CD14-positive monocyte (primary cell): ENCODE results near the gene PSMD13. TPM values are rescaled to one million over a fixed set of nuclear protein-coding genes. Genes with fewer than 3 reads are reported as not detected.

Experiments
- DNase-seq, 3 donors: peaks; one replicate each; pipeline ENCODE4 v3.0.0-alpha.2; 2011 to 2022
- H2AFZ ChIP-seq: 2 replicates; pipeline ENCODE4 v1.6.0; 2012; ENCODE audit warnings: mild to moderate bottlenecking, low read depth, low read length, inconsistent platforms; ENCODE audit not compliant: insufficient read depth, poor library complexity, severe bottlenecking
- H3K27ac ChIP-seq, 2 donors: 1 replicate in 1 of 2; 2 replicates in 1 of 2; pipeline ENCODE4 v1.5.1; 2012 to 2013; ENCODE audit warnings: low read length in 2 of 2, control low read depth in 1 of 2, inconsistent platforms in 1 of 2, low read depth in 1 of 2, mild to moderate bottlenecking in 1 of 2
- H3K27me3 ChIP-seq, 2 donors: one replicate each; pipeline versions ENCODE4 v1.6.0 to v1.6.1; 2011 to 2013; ENCODE audit warnings: low read length in 2 of 2; ENCODE audit not compliant: control insufficient read depth in 2 of 2, insufficient read depth in 2 of 2
- H3K36me3 ChIP-seq, 2 donors: replicated peaks in 1 of 2; 1 replicate in 1 of 2; 2 replicates in 1 of 2; pipeline versions ENCODE4 v1.5.1 to v1.6.1; 2012 to 2013; ENCODE audit warnings: low read length in 2 of 2, control low read depth in 1 of 2, inconsistent platforms in 1 of 2, mild to moderate bottlenecking in 1 of 2; ENCODE audit not compliant: insufficient read depth in 2 of 2, control insufficient read depth in 1 of 2
- H3K4me1 ChIP-seq, 2 donors: 1 replicate in 1 of 2; 2 replicates in 1 of 2; pipeline versions ENCODE4 v1.5.1 to v1.6.1; 2012 to 2013; ENCODE audit warnings: low read length in 2 of 2, control low read depth in 1 of 2, inconsistent platforms in 1 of 2, mild to moderate bottlenecking in 1 of 2, moderate library complexity in 1 of 2; ENCODE audit not compliant: insufficient read depth in 2 of 2, control insufficient read depth in 1 of 2
- H3K4me2 ChIP-seq: replicated peaks from 2 replicates; pipeline ENCODE3; 2012; ENCODE audit warnings: low read length, moderate library complexity, mild to moderate bottlenecking; ENCODE audit not compliant: poor library complexity, severe bottlenecking; ENCODE audit errors: extremely low read depth
- H3K4me3 ChIP-seq, 3 experiments: fragments of 200-600 bp in 1 of 3; sonication (generic) in 1 of 3; replicated peaks in 1 of 3; 1 replicate in 2 of 3; 2 replicates in 1 of 3; pipeline ENCODE4 v1.5.1; 2011 to 2013; ENCODE audit warnings: low read length in 3 of 3, mild to moderate bottlenecking in 3 of 3, control low read depth in 2 of 3, low read depth in 2 of 3, inconsistent platforms in 1 of 3, moderate library complexity in 1 of 3
- H3K79me2 ChIP-seq: 2 replicates; pipeline ENCODE4 v1.6.0; 2012; ENCODE audit warnings: mild to moderate bottlenecking, control low read depth, inconsistent platforms, low read length, moderate library complexity; ENCODE audit not compliant: insufficient read depth
- H3K9ac ChIP-seq: 2 replicates; pipeline ENCODE4 v1.6.0; 2017; ENCODE audit warnings: low read length, mild to moderate bottlenecking; ENCODE audit not compliant: insufficient read depth, poor library complexity, severe bottlenecking
- H3K9me3 ChIP-seq, 2 donors: replicated peaks in 1 of 2; 1 replicate in 1 of 2; 2 replicates in 1 of 2; pipeline versions ENCODE4 v1.5.1 to v1.6.1; 2012 to 2013; ENCODE audit warnings: low read length in 2 of 2, control low read depth in 1 of 2; ENCODE audit not compliant: control insufficient read depth in 1 of 2, insufficient read depth in 1 of 2
- H4K20me1 ChIP-seq: 2 replicates; pipeline ENCODE4 v1.6.0; 2012; ENCODE audit warnings: mild to moderate bottlenecking, low read length, control low read depth, moderate library complexity; ENCODE audit not compliant: insufficient read depth
- H3K27ac Mint-ChIP-seq, 7 donors: one replicate each; pipeline ENCODE4 v1.8.0; 2020; ENCODE audit warnings: mild to moderate bottlenecking in 7 of 7, mixed read lengths in 7 of 7, moderate library complexity in 6 of 7, inconsistent platforms in 2 of 7
- H3K27me3 Mint-ChIP-seq, 3 donors: one replicate each; pipeline ENCODE4 v1.8.0; 2021 to 2022; ENCODE audit warnings: low read depth in 3 of 3, mild to moderate bottlenecking in 3 of 3, mixed read lengths in 3 of 3, moderate library complexity in 3 of 3, inconsistent platforms in 1 of 3
- H3K36me3 Mint-ChIP-seq, 2 donors: one replicate each; pipeline ENCODE4 v1.8.0; 2020; ENCODE audit warnings: mixed read lengths in 2 of 2, inconsistent platforms in 1 of 2, mild to moderate bottlenecking in 1 of 2
- H3K4me1 Mint-ChIP-seq: one replicate; pipeline ENCODE4 v1.8.0; 2020; ENCODE audit warnings: mild to moderate bottlenecking, mixed read lengths
- H3K4me3 Mint-ChIP-seq, 2 donors: one replicate each; pipeline ENCODE4 v1.8.0; 2020; ENCODE audit warnings: mild to moderate bottlenecking in 2 of 2, mixed read lengths in 2 of 2, moderate library complexity in 1 of 2
- H3K9me3 Mint-ChIP-seq, 7 donors: one replicate each; pipeline ENCODE4 v1.8.0; 2020 to 2022; ENCODE audit warnings: mixed read lengths in 7 of 7, mild to moderate bottlenecking in 6 of 7, moderate library complexity in 6 of 7, inconsistent platforms in 2 of 7
- CTCF ChIP-seq: fragments of 200-600 bp; IDR thresholded peaks from one replicate; pipeline ENCODE4 v1.8.0; 2022; ENCODE audit warnings: antibody characterized with exemption, mild to moderate bottlenecking
- WGBS: methylation state at CpG from one replicate; pipeline ENCODE4 v1.1.5; 2013; ENCODE audit warnings: missing lambda C conversion rate; ENCODE audit not compliant: insufficient coverage; 5-methylcytosine and 5-hydroxymethylcytosine counted together
- intact Hi-C, 2 donors: fragments of 100-400 bp; cut with micrococcal nuclease; formaldehyde crosslinking; loops; one replicate each; pipeline versions ENCODE4 v1.15.0 to v1.15.1; 2023
- polyA plus RNA-seq, 3 donors: library from polyadenylated mRNA; depleted of rRNA in 1 of 3; unstranded in 2 of 3; stranded (reverse) in 1 of 3; fragments of 300-500 nt in 2 of 3; fragments of >200 nt in 1 of 3; fragmentation: Illumina TruSeq in 2 of 3; gene quantifications; 1 replicate in 2 of 3; 2 replicates in 1 of 3; pipeline ENCODE4 v1.2.3, GENCODE V29; 2012 to 2021

The PSMD13 gene
- polyA plus RNA-seq, 3 donors = 136 to 272 (median 218) TPM

GRCh38 chr11:198236-198806 is 38.5 kb upstream of the PSMD13 start:
- Histone ChIP-seq H3K4me3 (no peak overlapping the region), H3K9me3 (no peaks in the 10 kb centered on the region), H4K20me1 (peaks cover 15% of the 10 kb centered on the region), H3K4me1 (peaks cover 21 to 24% of the 10 kb centered on the region in 2 donors), H3K27ac (no peak overlapping the region), H3K36me3 (peaks cover 0 to 4% of the 10 kb centered on the region in 2 donors), H3K9ac (no peak overlapping the region), H2AFZ (no peak overlapping the region), H3K79me2 (no peaks in the 10 kb centered on the region), H3K27me3 (peaks cover 0 to 1% of the 10 kb centered on the region in 2 donors), H3K4me2 (no peak overlapping the region)
- peak overlapping the region in 2 of 7 donors; percentile 31 to 77 for H3K27ac Mint-ChIP-seq
- H3K4me1 Mint-ChIP-seq = peaks cover 22% of the 10 kb centered on the region
- DNase-seq = no peak
- intact Hi-C loops = no loop called here
- peaks cover 4 to 13% (median 9%) of the 10 kb centered on the region in 3 donors for H3K27me3 Mint-ChIP-seq
- no peak overlapping the region for H3K4me3 Mint-ChIP-seq
- H3K9me3 Mint-ChIP-seq = peaks cover 0 to 2% (median 0%) of the 10 kb centered on the region in 7 donors
- no peak for TF ChIP-seq CTCF
- H3K36me3 Mint-ChIP-seq = peaks cover 13 to 20% of the 10 kb centered on the region in 2 donors
- 91% methylated on average over 14 of the region's 21 CpGs for WGBS

- H3K27ac Mint-ChIP-seq = no peak overlapping the region
- H3K4me3 Mint-ChIP-seq = no peak overlapping the region
- H3K27me3 Mint-ChIP-seq = peaks cover 4 to 9% (median 5%) of the 10 kb centered on the region in 3 donors
- H3K4me2 ChIP-seq = no peak overlapping the region
- H3K36me3 Mint-ChIP-seq = peaks cover 21 to 27% of the 10 kb centered on the region in 2 donors
- peaks cover 23% of the 10 kb centered on the region for H4K20me1 ChIP-seq
- peaks cover 21 to 28% of the 10 kb centered on the region in 2 donors for H3K4me1 ChIP-seq
- H3K9ac ChIP-seq = no peak overlapping the region
- WGBS = 79% methylated on average over 8 of the region's 13 CpGs
- H3K4me3 ChIP-seq = no peak overlapping the region
- H3K4me1 Mint-ChIP-seq = peaks cover 29% of the 10 kb centered on the region
- no peak overlapping the region for H2AFZ ChIP-seq
- no peaks in the 10 kb centered on the region for H3K27me3 ChIP-seq
- H3K79me2 ChIP-seq = peaks cover 4% of the 10 kb centered on the region
- H3K9me3 ChIP-seq = no peaks in the 10 kb centered on the region
- H3K27ac ChIP-seq = no peak overlapping the region
- TF ChIP-seq CTCF = no peak
- peaks cover 0 to 2% (median 0%) of the 10 kb centered on the region in 7 donors for H3K9me3 Mint-ChIP-seq
- no peak for DNase-seq
- intact Hi-C loops = no loop called here
- peaks cover 0 to 12% of the 10 kb centered on the region in 2 donors for H3K36me3 ChIP-seq
Measured at GRCh38 chr11:199004-199581, 37.7 kb upstream of the PSMD13 start.
